Measurements from ENCODE around the gene NWD2. TPM values are rescaled to one million over a fixed set of nuclear protein-coding genes. Genes with fewer than 3 reads are reported as not detected.

Gene NWD2
- polyA plus RNA-seq, 1 donor, result not detected

DNA sequence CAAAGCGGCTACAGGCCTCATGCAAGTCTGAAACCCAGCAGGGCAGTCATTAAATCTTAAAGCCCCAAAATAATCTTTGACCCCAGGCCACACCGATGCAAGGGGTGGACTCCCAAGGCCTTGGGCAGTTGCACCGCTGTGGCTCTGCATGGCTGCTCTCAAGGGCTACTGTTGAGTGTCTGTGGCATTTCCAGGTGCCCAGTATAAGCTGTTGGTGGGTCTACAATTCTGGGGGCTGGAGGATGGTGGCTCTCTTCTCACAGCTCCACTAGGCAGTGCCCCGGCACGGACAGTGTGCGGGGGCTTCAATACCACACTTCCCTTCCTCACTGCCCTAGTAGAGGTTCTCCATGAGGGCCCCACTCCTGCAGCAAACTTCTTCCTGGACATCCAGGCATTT, 60.1 kb downstream of the NWD2 start:
- no peak for DNase-seq (ENCODE audit: low read depth)

DNA sequence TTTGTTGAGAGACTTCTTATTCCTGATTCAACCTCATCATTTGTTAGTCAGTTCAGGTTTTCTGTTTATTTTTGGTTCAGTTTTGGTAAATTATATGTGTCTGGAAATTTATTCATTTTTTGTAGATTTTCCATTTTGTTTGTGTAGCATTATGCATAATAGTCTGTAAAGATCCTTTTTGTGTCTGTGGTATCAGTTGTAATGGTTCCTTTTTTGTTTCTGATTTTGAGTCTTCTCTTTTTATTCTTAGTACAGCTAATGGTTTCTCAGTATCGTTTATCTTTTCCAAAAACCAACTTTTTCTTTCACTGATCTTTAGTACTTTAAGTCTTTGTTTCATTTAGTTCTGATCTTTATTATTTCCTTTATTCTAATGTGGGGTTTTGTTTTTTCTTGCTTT, 61.4 kb downstream of the NWD2 start:
- no peak for DNase-seq (ENCODE audit: low read depth)

DNA sequence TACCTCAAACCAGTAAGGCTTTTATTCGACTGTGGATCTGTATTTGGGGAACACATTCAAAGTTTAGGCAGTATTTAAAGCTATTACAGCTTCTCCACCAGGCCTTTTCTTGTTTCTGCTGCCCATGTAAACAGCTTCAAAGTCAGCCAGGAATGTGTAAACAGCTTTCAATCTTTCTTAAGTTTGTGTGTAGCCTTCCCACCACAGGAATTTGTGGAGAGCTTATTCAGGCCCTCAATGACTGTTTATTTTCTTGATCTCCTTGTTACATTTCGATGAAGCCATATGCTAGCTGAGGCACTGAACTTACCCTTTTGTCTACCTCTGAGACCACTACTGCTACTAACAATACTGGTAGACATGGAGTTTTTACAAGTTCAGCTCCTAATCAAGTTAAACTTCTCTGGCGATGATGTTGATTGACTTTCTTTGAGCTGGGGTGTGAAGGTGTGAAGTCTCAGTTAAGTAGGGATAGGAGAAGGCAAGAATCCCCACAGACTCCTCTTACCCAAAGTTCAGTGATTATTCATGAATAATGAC, 72.6 kb downstream of the NWD2 start:
- no peak for DNase-seq (ENCODE audit: low read depth)

DNA sequence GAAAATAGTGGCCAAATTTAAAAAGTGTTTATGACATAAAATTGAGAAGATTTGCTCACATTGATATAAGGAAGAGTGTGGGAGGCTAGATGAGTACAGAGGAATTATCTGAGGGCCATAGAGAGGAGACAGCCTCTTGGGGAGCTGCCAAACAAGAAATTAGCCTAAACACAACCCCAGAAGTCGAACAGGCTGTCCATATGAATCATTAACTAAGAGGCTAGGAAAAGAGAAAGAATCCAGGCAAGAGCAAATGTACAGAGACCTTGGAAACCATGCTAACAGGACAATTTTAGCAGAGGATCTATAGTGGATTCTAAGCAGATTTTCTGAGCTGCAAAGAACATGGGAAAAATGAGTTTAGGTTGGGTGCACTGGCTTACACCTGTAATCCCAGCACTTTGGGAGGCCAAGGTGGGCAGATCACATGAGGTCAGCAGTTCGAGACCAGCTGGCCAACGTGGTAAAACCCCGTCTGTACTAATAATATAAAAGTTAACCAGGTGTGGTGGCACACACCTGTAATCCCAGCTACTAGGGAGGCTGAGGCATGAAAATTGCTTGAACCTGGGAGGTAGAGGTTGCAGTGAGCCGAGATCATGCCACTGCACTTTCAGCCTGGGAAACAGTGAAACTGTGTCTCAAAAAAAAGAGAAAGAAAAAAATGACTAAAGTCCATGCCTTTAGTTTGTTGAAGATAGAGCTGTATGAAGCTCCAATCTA, 76.1 kb downstream of the NWD2 start:
- no peak for DNase-seq (ENCODE audit: low read depth)

DNA sequence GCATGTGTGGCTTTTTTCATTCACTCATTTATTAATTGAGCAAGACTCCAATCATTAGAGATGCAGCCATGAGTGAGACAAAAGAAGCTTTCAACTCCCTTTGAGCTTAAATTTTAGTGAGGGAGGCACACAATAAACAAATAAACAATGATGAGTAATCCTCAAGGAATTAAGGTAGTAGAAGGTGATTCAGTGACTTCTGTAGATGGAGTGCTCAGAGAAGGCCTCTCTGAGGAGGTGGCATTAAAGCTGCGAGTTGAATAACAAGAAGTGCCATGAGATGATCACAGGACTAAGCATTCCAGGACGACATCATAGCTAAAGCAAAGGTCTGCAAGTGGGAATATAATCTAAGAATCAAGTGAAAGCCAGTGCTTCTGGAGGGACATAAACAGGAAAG, 77.6 kb downstream of the NWD2 start:
- no peak for DNase-seq (ENCODE audit: low read depth)

DNA sequence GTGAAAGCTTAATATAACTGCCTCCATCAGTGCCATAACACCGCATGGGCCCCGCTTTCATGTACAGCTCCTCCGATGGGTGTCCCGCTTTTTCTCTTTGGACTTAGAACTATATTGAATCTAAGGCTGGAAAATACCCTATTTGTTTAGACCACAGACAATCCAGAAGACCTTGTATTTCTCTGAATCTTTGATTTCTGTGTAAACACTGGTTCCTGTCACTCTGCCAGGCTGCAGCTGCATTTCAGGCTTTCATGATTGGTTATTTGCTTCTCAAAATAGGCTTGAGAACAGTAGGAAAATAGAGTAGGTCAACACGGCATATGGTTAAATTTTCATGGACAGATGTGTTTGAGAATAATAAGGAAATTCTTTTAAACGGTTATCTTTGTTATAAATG, 80.0 kb downstream of the NWD2 start:
- DNase-seq (ENCODE audit: low read depth), result no peak

DNA sequence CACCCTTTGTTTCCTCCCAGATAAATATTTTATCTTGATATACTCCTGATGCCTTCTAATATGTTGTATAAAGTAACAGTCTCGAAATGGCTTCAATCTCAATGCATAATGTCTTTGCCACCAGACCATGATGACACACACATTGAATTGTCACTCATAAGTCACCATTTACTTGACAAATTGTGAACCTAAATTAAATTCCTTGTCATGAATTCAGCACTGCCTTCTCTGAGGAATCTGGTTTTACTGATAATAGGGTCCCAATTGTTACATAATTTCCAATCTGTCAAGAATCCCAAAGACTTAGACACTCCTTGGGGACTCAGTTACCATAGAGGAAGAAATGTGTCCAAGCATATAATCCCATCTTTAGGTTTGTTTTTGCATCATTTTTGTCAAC, 82.3 kb downstream of the NWD2 start:
- DNase-seq (ENCODE audit: low read depth), result no peak

DNA sequence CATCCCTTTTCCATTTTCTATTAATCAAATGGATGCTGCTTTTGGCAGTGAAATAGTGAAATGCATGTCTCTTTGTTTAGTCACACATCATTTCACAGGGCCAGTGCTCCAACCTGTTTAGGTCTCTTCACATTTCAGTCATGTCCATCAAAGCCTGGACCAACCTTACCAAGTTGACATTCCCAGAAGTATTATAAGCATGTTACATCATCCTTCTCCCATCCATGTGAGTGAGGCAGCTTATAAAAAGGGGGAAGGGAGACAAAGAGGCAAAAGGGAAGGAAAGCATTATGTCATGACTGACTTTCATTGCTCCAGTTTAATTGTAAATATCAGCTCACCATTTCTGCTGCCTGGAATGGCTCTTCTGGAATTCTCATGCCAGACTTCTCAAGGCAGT, 94.4 kb downstream of the NWD2 start:
- DNase-seq (ENCODE audit: low read depth), result no peak

DNA sequence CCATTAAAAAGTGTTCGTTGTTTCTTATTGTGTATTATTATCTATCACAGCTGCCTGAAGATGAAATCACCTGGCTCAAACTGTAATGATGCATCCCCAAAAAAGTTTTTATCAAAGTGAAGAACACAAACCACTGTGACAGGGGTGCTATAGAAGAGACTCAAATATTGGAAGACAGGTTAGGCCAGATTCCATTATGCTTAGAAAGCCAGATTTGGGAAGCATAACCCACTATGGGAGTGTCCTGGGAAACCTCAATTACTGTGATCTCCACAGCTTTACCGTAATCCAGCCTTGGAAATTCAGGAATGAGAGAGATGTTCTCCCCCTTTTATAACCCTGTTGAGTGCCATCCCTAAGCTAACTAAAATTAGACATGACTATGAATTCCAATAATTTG, 114.2 kb downstream of the NWD2 start:
- DNase-seq (ENCODE audit: low read depth), result no peak

DNA sequence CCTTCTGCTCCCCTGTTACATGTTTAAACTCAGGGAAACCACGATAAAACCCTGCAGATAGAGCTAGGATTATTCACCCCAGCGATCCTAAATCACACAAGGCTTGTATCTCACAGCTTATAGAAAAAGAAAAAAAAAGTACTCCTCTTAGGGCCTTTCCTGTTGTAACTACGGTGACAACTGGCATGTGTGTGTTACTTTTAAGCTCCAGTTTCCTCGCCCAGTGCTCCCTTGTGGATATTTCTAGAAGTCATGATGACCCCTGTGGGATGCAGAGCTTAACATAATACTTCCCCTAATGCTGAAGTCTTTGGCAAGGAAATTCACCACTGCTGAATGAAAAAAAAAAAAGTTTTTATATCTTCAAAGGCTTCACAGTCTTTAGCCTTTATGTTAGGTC, 114.7 kb downstream of the NWD2 start:
- DNase-seq (ENCODE audit: low read depth), result no peak

DNA sequence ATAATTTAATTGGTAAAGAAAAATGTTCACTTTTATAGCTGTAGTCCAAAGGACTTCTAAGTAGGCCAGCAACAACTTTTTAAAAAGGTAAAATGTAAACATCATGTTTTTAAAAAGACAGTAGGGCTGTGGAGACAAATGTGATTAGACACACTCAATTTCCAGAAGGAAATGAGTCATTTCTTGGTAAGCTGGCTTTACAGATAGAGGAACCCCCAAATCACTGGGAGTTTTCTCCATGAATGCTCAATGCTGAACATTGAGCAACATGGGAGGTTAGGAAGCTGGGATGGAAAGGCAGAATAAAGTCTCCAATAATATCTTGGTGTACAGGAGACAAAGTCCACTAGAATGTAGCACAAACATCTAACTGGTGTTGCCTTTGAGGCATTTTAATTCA, 121.3 kb downstream of the NWD2 start:
- DNase-seq (ENCODE audit: low read depth), result no peak

DNA sequence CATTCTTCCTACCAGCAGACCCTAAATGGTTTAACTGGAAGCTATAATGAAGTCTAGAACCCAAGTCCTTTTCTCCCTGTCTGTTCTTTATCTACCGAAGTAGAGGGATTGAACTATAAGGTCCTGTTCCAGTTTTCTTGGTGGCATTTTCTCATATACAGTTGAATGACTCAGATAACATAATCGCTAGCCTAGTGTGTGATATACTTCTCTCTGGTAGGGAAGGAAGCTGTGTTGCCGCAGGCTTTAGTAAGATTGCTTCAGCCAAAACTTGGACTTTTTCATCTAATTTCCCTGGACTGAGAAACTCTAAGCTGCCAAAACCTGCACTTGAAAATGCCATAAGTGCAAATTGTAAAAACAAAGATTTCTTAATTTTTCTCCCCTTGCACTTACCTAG, 123.4 kb downstream of the NWD2 start:
- DNase-seq (ENCODE audit: low read depth), result no peak

DNA sequence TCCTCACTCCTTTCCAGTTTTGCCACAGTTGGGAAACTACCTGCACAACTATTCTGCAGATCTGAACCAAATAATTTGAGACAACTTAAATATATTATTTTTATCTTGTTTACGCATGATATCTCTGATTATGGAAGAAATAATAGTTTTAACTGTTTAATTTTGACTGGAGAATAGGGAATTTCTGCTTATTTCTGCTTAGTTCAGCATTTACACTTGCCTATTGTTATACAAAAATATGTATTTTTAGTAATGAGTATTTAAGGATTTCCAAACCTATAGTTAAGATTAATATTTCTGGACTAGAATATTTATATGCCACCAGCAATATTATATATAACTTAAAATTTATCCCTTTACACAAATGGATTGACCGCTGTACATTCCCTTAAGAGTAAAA, 125.5 kb downstream of the NWD2 start:
- DNase-seq (ENCODE audit: low read depth), result no peak

DNA sequence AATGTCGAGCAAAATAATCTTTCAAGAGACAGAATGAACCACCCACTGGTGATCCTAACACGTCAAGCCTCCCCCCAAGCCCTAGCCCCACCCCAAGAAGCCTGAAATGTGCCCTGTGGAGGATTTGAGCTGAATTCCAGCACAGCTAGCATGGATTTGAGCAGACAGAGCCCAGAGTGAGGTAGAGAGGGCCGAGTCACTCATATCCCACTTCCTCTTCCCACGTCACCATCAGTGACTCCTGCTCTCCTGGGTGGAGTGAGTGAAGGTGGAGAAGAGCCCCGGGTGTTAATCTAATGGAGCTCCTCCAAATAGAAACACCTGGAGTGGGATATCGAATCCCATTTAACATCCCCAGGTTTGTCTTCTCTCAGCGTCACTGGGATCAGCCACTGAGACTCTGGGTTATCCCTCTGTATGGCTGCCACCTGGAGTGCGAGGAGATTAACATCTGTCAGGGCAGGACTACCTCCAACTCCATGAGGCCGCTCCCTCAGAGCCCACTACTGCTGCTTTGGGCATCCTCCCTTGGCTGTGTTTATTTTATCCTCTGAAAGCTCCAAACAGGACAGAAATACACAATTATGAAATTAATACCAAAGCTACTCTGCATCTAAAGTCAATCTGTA, 136.6 kb downstream of the NWD2 start:
- no peak for DNase-seq (ENCODE audit: low read depth)

DNA sequence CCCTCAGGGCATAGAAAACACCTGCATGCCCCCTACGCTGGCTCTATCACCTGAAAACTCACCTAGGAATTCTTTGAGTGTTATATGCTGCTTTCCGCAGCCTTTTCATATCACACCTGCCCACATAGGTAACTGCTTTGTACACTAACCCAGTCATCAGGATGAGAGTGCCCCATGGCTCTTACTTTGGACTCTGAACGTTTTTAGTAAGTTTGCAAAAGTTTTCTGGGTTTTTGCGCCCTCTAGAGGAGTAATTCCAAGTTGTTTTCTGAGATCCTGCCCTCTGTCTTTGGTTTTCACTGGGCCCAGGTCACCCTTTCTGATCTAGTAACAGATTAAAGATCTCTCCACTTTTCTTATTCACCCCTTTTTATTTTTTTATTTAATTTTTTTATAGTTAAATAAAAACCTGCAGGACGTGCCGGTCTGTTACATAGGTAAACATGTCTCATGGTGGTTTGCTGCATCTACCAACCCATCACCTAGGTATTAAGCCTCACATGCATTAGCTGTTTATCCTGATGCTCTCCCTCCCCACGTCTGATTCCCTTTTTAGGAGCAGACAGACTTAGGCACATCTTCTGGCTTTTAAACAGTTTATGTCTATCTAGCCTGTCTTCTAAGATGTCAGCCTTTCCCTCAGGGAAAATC, 139.2 kb downstream of the NWD2 start:
- DNase-seq (ENCODE audit: low read depth), result no peak

DNA sequence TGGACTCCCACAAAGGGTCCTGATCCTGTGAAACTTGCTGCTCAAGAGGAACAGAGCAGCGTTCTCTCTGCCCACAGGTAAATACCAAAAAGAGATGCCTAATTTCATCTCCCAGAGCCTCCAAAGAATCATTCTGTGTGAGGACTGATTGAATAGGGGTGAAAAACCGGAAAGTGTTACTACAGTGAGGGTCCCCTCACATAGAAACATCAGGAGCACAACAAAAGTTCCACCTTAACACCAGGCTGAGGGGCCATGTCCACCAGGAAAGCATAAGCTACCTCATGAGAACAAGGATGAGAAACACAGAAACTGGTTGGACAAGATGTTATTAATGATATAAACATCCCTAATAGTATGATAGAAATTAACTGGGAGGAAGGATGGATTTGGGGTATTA, 140.9 kb downstream of the NWD2 start:
- no peak for DNase-seq (ENCODE audit: low read depth)

DNA sequence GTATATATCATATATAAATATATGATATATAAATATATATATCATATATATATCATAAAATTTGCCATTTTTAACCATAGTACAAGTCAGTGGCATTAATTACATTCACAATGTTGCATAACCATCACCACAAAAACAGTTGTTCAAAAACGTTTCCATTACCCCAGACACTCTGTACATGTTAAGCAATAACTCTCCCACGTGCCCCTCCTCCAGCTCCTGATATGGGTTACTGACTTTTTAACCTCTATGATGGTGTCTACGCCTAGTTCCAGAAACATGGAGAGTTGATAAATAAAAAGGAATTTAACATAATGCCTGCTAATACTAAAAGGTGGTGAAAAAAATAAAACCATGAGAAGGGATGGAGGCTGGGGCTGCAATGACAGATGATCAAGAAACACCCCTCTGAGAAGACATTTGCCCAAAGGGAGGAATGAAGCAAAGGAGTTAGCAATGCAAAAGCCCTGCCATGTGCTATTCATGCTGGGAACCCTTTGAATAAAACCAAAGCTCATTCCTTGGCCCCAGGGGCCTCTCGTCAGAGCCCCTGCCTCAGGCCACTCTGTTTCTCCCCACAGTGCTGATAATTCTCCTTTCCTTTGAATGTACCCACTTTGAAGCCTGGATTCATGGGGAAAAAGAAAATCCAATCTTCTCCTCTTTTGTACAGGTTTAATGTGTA, 144.3 kb downstream of the NWD2 start:
- no peak for DNase-seq (ENCODE audit: low read depth)

DNA sequence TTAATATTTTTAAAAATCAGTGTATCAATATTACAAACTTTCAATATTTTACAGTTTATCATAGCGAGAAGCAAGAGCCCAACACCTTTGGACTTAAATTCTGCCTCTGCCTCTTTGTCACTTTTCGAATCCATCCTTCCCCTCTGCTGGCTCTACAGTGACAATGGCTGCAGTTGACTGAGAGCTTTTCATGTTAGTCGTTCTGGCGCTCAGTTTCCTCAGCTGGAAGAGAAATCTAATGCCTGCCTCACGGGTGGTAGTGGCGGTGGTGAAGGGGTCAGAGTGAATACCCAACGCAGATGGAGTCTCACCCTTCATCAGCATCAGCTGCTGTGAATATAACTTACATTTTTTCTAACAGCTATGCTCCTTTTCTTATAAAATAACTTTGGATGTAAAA, 144.8 kb downstream of the NWD2 start:
- DNase-seq (ENCODE audit: low read depth), result no peak

DNA sequence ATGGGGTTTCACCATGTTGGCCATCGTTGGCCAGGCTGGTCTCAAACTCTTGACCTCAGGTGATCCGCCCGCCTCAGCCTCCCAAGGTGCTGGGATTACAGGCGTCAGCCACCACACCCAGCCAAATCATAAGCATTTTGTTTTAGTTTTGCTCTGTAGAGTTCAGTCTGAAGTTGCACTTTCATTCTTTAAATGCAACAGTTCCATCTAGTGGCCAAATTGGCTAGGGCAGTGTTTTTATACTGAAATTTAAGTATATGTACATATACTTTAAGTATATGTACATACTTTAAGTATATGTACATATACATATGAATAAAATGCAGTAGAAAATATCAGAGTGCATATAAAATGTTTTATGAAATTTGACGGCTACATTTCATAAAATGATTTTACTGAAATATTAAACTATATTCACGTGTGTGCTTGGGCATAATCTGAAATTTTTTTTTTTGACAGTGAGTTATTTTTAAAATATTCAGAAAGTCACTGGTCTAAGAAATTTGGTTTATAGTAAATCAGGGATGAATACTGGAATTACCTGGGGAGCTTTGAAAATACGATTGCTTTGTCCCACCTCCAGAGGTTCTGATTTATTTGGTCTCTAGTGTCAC, 145.5 kb downstream of the NWD2 start:
- DNase-seq (ENCODE audit: low read depth), result peak; percentile 20

DNA sequence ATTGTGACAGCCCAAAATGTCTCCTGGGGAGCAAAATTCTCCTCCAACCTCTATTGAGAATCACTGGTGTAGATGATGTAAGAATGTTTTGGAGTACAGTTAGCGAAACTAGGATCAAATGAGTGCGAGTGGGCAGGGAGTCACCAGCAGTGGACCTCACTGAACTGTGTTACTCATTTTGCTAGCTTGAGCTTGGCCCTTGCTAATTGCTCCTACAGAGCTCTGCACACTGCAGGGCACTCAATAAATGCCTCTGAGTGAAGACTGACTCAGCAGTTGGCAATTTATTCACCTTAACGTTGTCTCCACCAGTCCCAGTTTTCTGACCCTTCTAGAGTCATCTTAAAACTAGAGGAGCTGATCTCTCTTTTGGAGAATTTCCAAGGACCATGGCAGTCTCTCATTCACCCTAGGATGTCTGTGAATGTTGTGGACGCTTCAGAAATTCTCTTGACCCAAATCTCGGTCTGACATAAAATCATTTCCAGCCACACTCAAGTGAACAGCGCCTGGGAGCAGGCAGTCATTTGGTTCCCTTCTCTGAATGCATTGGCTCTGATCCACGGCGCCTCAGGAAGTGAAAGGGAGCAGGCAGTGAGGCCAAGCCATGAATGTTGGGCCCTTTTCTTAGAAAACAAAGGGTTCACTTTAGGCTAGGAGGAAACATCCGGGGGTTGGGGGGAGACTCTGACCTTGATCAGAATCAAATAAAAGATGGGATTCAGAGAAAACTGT, 148.1 kb downstream of the NWD2 start:
- DNase-seq (ENCODE audit: low read depth), result peak; percentile 8

DNA sequence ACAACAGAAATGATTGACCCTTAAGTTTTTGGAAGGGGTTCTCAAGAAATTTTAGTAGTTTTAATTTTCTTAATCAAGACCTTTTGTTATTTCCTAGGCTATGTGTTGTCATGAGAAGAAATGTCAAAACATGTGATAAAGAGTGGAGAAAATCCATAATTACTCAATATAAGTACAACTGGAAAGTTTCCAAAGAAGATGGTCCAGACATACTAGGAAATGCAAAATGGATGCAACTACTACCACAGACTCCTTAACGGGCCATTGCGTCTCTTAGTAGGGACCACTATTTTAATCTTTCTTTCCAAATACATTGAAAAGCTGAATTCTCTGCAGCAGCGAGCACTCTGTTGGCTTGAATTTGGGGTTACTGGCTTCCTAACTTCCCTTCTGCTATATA, 148.8 kb downstream of the NWD2 start:
- DNase-seq (ENCODE audit: low read depth), result no peak
